Fibroblast of the conjunctiva (primary cell): ENCODE results near the gene ADAMTS9.

Source experiments
- DNase-seq: peaks from one replicate; pipeline ENCODE4 v3.0.0-alpha.2; 2010; ENCODE audit warnings: low read depth

ADAMTS9 gene

GRCh38 chr3:64651741-64652241 lies 36.0 kb downstream of the ADAMTS9 start:
- DNase-seq, result no peak

GRCh38 chr3:64651303-64651702 lies 36.5 kb downstream of the ADAMTS9 start:
- no peak for DNase-seq

DNA sequence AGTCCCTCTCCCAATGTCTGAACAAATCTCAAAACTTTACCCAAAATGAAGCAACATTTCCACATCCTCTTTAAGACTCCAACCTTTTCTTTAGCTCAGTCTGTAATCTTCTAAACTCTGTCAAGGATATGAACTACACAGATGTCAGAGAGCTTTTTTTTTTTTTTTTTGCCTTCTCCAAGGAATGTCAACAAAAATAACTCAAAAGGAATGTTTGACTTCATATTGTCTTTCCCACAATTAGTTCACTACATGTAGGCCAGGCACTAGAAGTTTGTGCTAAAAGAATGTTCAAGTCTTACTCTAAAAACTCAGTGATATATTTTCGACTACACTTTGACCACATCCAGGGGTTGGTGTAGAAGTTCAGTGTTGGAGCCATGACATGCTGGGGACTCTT lies 37.1 kb downstream of the ADAMTS9 start:
- DNase-seq, result no peak

DNA sequence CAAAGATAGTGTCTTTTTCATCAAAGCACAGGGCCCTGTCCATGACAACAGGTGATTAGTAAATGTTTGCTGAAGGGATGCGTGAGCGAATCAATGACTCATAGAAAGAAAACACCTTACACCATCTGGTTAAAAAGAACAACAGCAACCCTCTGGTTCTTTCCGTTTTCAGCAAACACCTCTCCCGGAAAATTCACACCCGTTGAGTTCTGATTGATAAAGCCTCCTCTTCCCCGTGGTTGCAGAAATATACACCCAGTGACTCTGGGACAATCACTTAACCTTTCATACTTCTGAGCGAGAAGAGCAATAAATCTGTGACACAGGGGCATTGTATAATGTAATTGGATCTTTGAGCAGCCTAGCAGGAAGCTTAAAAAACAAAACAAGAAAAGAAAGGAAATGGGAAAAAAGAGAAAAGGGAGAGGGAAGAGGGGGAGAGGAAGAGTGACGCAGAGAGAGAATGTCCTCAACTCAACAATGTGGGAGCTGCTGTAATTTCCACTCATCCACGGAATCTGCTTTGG lies 37.6 kb downstream of the ADAMTS9 start:
- no peak for DNase-seq

GRCh38 chr3:64648927-64649906 lies 38.6 kb downstream of the ADAMTS9 start:
- DNase-seq, result no peak

DNA sequence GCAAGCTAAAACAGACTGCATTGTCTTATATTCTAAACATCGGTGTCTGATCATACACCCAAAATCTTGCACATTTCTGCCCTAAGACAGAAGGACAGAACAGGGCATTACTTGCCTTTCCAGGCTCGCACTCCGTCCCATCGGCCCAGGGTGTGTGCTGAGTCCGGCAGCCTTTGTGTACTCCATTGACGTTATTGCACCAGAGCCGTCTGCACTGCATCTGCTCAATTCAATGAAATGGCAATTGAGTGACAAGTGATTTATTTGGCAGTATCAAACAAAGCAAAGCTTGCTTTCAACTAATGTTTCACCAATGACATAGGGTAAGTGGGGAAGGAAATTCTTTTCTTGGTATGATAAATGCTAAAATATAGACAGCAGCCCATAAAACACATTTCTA lies 40.0 kb downstream of the ADAMTS9 start:
- no peak for DNase-seq

DNA sequence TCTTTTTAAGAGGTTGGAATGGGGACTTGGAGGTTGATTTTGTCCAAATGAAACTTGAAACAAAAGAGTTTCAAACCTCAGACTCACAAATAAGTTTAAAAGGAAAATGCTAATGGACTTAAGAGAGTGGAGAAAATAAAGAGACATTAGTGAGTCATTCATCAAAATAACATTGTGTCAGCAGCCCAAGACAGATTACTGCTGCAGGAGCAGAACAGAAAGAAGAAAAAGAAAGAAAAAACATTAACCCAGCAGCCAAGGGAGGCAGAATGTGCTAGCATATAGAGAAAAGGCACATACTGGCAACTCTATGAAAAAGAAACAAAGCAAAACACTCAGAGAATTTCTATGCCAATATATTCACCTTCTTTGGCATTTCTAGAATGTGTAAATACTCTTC lies 42.6 kb downstream of the ADAMTS9 start:
- DNase-seq, result no peak

GRCh38 chr3:64644483-64644882 lies 43.3 kb downstream of the ADAMTS9 start:
- DNase-seq, result no peak

DNA sequence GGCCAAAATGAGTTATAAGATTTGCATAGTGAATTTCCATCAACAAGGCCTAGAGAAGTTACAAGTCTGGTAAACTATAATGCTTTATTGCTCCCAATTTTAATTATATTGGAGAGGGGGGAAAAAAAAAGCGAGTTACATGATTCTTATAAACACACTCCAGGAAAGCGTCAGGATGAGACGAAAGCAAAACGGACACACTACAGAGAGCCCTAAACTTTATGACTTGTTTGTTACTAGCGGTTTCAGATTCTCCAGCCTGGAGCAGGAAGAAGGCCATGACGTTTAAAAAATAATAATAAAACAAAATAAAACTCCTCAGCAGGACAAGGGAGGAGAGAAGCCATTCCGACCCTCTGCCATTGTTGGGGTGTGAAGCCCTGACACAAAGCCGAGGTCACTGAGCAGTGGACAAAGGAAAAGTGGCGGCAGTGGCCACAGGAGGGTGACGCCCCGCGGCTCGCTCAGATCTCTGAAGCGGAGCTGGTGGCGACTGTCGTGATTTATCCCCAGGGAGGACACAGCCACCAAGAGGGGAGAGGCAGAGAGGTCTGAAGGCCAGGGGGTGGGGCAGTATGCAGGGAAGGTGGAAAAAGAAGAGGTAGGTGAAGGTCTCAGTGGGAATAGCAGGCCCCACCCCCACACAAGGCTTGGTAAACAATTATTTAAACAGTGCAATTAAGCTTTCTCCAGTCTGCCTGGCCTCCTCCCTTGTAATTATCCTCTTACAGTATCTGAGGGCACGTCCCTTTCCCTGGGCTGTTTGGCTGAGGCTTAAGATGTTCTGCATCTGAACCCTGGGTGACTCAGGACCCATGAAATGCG lies 45.3 kb downstream of the ADAMTS9 start:
- no peak for DNase-seq

- DNase-seq, result no peak
Measured at GRCh38 chr3:64638981-64639481, 48.8 kb downstream of the ADAMTS9 start.

- no peak for DNase-seq
Measured at GRCh38 chr3:64638511-64638910, 49.3 kb downstream of the ADAMTS9 start.

- no peak for DNase-seq
Measured at GRCh38 chr3:64634417-64634816, 53.4 kb downstream of the ADAMTS9 start.

- no peak for DNase-seq
Measured at GRCh38 chr3:64631951-64632350, 55.8 kb downstream of the ADAMTS9 start.

- DNase-seq, result no peak
Measured at GRCh38 chr3:64627471-64628321, 60.1 kb downstream of the ADAMTS9 start.

- DNase-seq, result no peak
Measured at GRCh38 chr3:64627042-64627441, 60.8 kb downstream of the ADAMTS9 start.

- no peak for DNase-seq
Measured at GRCh38 chr3:64625381-64625780, 62.4 kb downstream of the ADAMTS9 start.

DNA sequence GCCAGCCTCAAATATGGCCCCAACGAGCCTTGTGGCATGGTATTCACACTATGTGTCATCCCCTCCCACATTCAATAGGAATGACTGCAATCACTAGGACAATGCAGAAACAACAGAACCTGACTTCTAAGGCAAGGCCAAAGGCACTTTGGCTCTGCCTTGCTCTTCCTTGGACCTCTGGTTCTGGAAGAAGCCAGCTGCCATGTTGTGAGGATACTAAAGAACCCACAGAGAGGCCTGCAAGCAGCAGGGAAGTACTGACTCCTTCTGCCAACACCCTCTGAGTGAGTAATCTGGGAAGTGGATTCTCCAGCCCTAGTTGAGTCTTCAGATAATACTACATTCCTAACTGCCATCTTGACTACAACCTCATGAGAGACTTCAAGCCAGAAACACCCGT lies 64.7 kb downstream of the ADAMTS9 start:
- DNase-seq, result no peak

DNA sequence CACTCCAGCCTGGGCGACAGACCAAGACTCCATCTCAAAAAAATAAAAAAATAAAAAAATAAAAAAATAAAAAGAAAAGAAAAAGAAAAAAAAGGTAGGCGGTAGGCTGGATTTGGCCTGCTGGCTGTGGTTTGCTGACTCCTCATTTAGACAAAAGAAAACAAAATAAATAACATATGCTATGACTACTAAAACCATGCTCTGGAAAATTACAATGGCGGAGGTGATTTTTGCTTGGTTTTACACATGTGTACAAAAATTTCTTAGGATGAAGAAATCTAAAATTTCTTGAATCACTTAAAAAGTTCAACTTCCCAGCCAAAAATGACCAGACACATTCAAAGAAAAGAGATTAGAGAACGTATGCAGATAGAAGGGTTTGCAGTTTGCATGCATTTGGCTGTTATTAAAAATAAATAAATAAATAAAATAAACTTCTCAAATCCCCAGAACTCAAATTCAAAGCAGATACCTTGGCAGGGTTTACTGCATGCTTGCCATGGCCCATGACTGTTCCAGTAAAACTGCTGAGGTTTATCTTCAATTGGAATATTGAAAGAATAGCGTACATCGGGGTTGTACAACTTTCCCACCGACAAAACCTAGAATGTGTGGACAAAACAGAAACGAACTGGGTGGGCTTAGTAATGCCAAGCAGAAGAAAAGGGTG lies 65.9 kb downstream of the ADAMTS9 start:
- no peak for DNase-seq

DNA sequence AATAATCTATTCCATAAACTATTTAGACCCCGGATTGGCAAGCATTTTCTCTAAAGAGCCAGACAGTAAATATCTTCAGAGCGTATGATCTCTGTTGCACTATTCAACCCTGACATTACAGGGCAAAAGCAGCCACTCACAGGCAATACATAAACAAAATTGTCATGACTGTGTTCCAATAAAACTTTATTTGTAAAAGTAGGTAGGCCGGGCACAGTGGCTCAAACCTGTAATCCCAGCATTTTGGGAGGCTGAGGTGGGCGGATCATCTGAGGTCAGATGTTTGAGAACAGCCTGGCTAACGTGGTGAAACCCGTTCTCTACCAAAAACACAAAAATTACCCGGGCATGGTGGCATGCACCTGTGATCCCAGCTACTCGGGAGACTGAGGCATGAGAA lies 66.5 kb downstream of the ADAMTS9 start:
- no peak for DNase-seq

DNA sequence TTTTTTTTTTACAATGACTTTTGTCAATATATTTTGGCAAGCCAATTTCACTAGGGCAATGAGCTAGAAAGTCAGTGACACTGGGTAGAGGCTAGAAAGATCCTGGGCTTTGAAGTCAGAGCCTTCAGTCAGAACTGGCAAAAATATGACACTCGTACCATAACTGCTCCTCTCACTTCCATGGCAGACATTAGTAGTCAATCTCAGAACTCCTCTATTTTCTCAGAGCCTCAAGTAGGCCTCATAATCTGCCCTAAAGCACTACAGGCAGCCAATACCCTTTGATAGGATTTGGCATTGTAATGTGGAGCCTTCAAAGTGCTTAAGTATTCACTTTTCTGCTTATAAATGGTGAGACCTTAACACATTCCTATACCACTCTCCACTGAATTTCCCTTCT lies 67.8 kb downstream of the ADAMTS9 start:
- DNase-seq, result no peak

GRCh38 chr3:64619216-64619615 lies 68.6 kb downstream of the ADAMTS9 start:
- DNase-seq, result no peak
